Activated CD4-positive, alpha-beta T cell treated with anti-CD3 and anti-CD28 coated beads for 36 hours (primary cell): ENCODE measurements around the gene PPM1F. TPM values are rescaled to one million over a fixed set of nuclear protein-coding genes. Genes with fewer than 3 reads are reported as not detected.

Source experiments
- ATAC-seq: fragments of 200-7000 bp; cut with Tn5 transposase; one replicate; pipeline ENCODE4 v1.10.0; 2021; ENCODE audit warnings: mild to moderate bottlenecking, moderate library complexity
- CTCF ChIA-PET: fragments of 350-600 bp; sonication (Branson Sonifier 250); formaldehyde crosslinking; loops from one replicate; lab custom pipeline; 2021; ENCODE audit warnings: antibody characterized with exemption; lab: Charles Lee
- POLR2A ChIA-PET: fragments of 350-600 bp; sonication (Branson Sonifier 250); formaldehyde crosslinking; loops from one replicate; lab custom pipeline; 2021; ENCODE audit warnings: antibody characterized with exemption, inconsistent platforms; lab: Charles Lee
- DNase-seq: peaks from one replicate; pipeline ENCODE4 v3.0.0-alpha.2; 2020
- H3K27ac Mint-ChIP-seq: one replicate; pipeline ENCODE4 v1.8.0; 2021; ENCODE audit warnings: mixed read lengths
- H3K27me3 Mint-ChIP-seq: one replicate; pipeline ENCODE4 v1.8.0; 2021; ENCODE audit warnings: mixed read lengths
- H3K36me3 Mint-ChIP-seq: one replicate; pipeline ENCODE4 v1.8.0; 2021; ENCODE audit warnings: low read depth, mixed read lengths
- H3K4me1 Mint-ChIP-seq: one replicate; pipeline ENCODE4 v1.8.0; 2021; ENCODE audit warnings: mixed read lengths
- H3K4me3 Mint-ChIP-seq: one replicate; pipeline ENCODE4 v1.8.0; 2021; ENCODE audit warnings: mild to moderate bottlenecking, moderate library complexity, mixed read lengths
- H3K9me3 Mint-ChIP-seq: one replicate; pipeline ENCODE4 v1.8.0; 2021; ENCODE audit warnings: low read depth, mixed read lengths
- intact Hi-C, 2 experiments: fragments of 100-400 bp; cut with DNase I in 1 of 2; cut with micrococcal nuclease in 1 of 2; formaldehyde crosslinking; loops; one replicate each; pipeline versions ENCODE4 v1.14.2 to v1.15.1; 2022 to 2024; cut with DNase I, micrococcal nuclease
- total RNA-seq, 2 experiments: library from RNA; stranded (reverse); gene quantifications; one replicate each; pipeline ENCODE4 v1.2.3, GENCODE V29; 2021

PPM1F gene
- total RNA-seq, 2 experiments from 2014 or later, result 23.6 to 27.7 TPM

DNA sequence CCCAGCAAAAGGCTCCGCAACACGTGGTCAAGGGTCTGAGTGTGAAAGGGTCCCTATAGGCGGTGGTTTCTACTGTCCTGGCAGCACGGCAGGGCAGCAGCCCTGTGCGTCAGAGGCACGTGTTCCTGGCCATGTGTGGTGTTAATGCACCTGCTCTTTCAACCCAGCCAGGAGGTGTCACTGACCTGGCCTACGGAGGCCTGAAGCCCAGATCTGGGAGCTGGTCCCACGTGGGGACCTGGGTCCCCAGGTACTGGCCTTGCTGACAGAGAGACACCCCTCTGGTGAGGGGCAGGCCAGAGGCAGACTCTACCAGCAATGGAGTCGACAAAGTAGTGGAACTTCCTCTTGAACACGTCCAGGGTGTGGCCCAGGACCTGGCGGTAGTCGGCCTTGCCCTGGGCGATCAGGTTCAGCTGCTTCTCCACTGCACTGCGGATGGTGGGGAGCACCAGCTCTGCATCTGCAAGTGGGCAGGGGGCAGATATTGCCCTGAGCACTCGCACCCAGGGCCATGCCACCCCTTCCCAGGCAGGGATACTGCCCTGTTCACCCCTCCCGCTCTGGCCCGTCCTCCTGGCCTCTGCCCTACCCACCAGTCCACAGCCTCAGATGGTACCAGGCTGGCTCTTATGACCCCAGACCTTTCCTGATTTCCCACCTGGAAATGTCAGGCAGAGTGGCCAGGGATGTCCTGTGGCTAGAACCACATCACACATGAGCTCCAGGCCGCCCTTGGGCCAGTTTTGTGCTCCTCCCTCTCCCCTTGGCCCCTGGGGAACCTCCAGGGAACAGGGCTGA is 6.8 kb upstream of the PPM1F start:
- no peak overlapping the region for H3K4me3 Mint-ChIP-seq
- POLR2A ChIA-PET, result no interaction called here
- intact Hi-C loops, result no loop called here
- no peaks in the 10 kb centered on the region for H3K4me1 Mint-ChIP-seq
- H3K36me3 Mint-ChIP-seq, result peaks cover 11% of the 10 kb centered on the region
- no peaks in the 10 kb centered on the region for H3K27me3 Mint-ChIP-seq
- no peak for ATAC-seq
- no peak overlapping the region for H3K27ac Mint-ChIP-seq
- H3K9me3 Mint-ChIP-seq, result no peaks in the 10 kb centered on the region
- no peak for DNase-seq
- CTCF ChIA-PET, result interaction anchor here (0.6 to 1.1 kb wide), 2 partner anchors 10 to 13 kb away, joined by 3 to 5 read pairs; no protein-coding TSS in a partner anchor

GRCh38 chr22:21958360-21959273 is 6.0 kb upstream of the PPM1F start:
- Mint-ChIP-seq H3K27ac (no peak overlapping the region), H3K36me3 (peaks cover 8% of the 10 kb centered on the region), H3K9me3 (no peaks in the 10 kb centered on the region), H3K4me1 (no peaks in the 10 kb centered on the region), H3K4me3 (no peak overlapping the region), H3K27me3 (no peaks in the 10 kb centered on the region)
- intact Hi-C loops, result no loop called here
- ChIA-PET CTCF (interaction anchor here (0.6 to 1.1 kb wide), 2 partner anchors 10 to 14 kb away, joined by 3 to 5 read pairs; no protein-coding TSS in a partner anchor), POLR2A (no interaction called here)
- ATAC-seq (no peak), DNase-seq (no peak)

- Mint-ChIP-seq H3K27me3 (no peaks in the 10 kb centered on the region), H3K4me1 (peaks cover 14% of the 10 kb centered on the region), H3K9me3 (no peaks in the 10 kb centered on the region), H3K27ac (no peak overlapping the region), H3K36me3 (peaks cover 3% of the 10 kb centered on the region), H3K4me3 (peak overlapping the region; percentile 78)
- ChIA-PET CTCF (interaction anchor here (0.7 to 2.9 kb wide), 17 partner anchors 9 to 305 kb away, joined by 3 to 57 read pairs (median 4); no protein-coding TSS in a partner anchor), POLR2A (interaction anchor here (0.5 kb wide), 1 partner anchor 28 kb away, joined by 3 read pairs; no protein-coding TSS in a partner anchor)
- DNase-seq, result peak; percentile 49
- intact Hi-C loops, result loop anchor here (2.0 to 5.0 kb wide), 9 partner anchors 13 to 295 kb away; partner anchors contain the start of genes MAPK1 (in 2 of the 2), PPIL2 (in 1 of the 2) and YPEL1 (in 1 of the 2)
- ATAC-seq, result peak; percentile 23
Observed at GRCh38 chr22:21951931-21952465, 650 bp downstream of the PPM1F start.

DNA sequence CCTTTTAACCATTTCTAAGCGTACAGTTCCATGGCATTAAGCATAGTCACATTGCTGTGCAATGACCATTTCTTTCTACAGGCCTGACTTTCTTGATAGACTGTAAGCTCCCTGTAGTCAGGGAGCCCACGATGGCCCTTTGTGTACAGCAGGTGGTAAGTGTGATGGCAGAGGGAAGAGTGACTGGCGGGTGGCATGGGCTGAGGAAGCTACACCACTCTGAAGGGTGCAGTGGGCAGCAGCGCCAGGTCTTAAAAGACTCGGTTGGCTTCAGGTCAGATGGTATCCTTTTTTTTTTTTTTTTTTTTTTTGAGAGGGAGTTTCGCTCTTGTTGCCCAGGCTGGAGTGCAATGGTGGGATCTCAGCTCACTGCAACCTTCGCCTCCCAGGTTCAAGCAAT is 1.6 kb downstream of the PPM1F start:
- Mint-ChIP-seq H3K9me3 (no peaks in the 10 kb centered on the region), H3K27me3 (no peaks in the 10 kb centered on the region), H3K4me3 (no peak overlapping the region), H3K36me3 (peaks cover 3% of the 10 kb centered on the region), H3K27ac (no peak overlapping the region), H3K4me1 (peaks cover 14% of the 10 kb centered on the region)
- ChIA-PET CTCF (interaction anchor here (1.9 kb wide), 1 partner anchor 13 kb away, joined by 8 read pairs; no protein-coding TSS in a partner anchor), POLR2A (no interaction called here)
- ATAC-seq (no peak), DNase-seq (no peak)
- intact Hi-C loops, result loop anchor here (5.0 kb wide), 3 partner anchors 84 to 189 kb away; partner anchors contain the start of gene MAPK1 (in 1 of the 2)

DNA sequence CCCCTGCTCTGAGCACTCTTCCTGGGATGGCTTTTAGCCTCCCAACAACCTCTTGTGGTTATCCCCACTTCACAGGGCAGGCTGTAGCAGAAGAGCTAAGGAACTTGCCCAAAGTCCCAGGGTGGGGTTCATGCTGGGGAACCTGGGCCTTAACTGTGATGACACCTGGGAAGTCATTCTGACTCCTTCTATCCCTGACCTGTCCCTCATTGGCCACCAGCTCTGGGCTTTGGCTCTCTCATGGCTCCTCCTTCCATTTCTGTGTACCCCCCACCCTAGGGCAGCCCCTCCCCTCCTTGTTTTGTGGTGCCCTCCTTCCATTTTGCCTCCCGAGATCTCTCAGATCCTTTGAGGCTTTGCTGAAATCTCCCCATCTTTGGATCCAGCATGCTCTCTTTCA is 2.7 kb downstream of the PPM1F start:
- Mint-ChIP-seq H3K27me3 (no peaks in the 10 kb centered on the region), H3K4me3 (no peak overlapping the region), H3K36me3 (peaks cover 3% of the 10 kb centered on the region), H3K4me1 (peaks cover 14% of the 10 kb centered on the region), H3K9me3 (no peaks in the 10 kb centered on the region), H3K27ac (no peak overlapping the region)
- CTCF ChIA-PET, result interaction anchor here (0.7 to 1.9 kb wide), 5 partner anchors 10 to 111 kb away, joined by 3 to 8 read pairs (median 3); no protein-coding TSS in a partner anchor
- ATAC-seq (no peak), DNase-seq (no peak)
- intact Hi-C loops, result loop anchor here (5.0 kb wide), 3 partner anchors 83 to 188 kb away; partner anchors contain the start of gene MAPK1 (in 1 of the 2)
- POLR2A ChIA-PET, result no interaction called here

DNA sequence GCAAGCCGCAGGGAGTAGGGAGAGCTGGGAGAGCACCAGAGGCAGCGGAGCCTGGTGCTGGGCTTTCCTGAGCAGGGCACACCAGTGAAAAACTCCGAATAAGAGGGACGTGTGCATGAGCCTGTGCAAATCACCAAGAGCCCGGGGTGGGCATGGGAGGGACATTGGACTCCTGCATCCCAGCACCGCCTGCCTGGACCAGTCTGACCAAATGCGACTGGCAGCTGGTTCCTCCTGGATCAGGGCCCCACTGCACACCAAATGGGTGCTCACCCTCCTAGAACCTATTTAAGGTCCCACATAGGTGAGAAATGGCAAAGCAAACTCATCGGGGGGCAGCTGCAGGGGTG is 3.1 kb downstream of the PPM1F start:
- H3K9me3 Mint-ChIP-seq, result no peaks in the 10 kb centered on the region
- H3K36me3 Mint-ChIP-seq, result peaks cover 3% of the 10 kb centered on the region
- intact Hi-C loops, result no loop called here
- no peak overlapping the region for H3K4me3 Mint-ChIP-seq
- H3K27ac Mint-ChIP-seq, result no peak overlapping the region
- no peak for DNase-seq
- ChIA-PET CTCF (interaction anchor here (0.7 to 1.9 kb wide), 3 partner anchors 9 to 111 kb away, joined by 3 to 8 read pairs (median 3); no protein-coding TSS in a partner anchor), POLR2A (no interaction called here)
- no peak for ATAC-seq
- H3K4me1 Mint-ChIP-seq, result peaks cover 14% of the 10 kb centered on the region
- no peaks in the 10 kb centered on the region for H3K27me3 Mint-ChIP-seq

DNA sequence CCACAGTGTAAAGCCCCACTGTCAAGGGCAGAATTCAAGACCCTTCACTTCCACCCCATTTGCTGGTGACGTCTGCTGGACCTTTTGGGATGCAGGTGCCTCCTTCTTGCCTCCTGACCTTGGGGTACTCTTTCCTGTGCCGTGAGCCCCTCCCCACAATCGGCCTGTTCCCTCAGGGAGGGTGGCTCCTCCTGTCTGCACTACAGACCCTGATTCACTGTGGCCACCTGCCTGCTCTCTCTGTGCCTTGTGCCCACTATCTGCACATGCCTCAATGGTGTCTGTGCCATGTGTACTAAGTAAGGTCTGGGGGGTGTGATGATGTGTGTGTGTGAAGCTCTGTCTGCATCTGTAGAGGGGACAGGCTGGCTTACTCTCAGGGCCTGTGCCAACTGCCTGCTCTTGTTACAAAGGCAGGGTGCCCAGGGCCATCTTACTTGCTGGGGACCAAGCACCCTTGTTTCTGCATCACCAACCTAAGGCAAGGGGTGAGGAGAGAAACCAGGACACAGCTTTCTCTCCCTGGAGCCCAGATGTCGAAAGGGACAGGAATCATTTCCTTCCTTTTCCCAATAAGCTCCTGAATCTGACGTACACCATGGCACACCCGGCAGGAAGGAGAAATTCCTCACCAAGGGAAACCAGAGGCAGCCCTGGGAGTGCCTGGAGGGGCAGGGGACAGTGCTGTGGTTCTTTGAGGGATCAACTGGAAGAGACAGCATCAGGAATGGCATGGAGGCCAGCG is 3.7 kb downstream of the PPM1F start:
- ChIA-PET POLR2A (no interaction called here), CTCF (interaction anchor here (0.6 to 1.2 kb wide), 4 partner anchors 9 to 24 kb away, joined by 3 to 5 read pairs (median 4); no protein-coding TSS in a partner anchor)
- Mint-ChIP-seq H3K27ac (no peak overlapping the region), H3K27me3 (no peaks in the 10 kb centered on the region), H3K9me3 (no peaks in the 10 kb centered on the region), H3K36me3 (peaks cover 3% of the 10 kb centered on the region), H3K4me3 (no peak overlapping the region), H3K4me1 (peaks cover 14% of the 10 kb centered on the region)
- no peak for DNase-seq
- no peak for ATAC-seq
- intact Hi-C loops, result no loop called here

GRCh38 chr22:21948390-21948789 is 4.3 kb downstream of the PPM1F start:
- Mint-ChIP-seq H3K27ac (no peak overlapping the region), H3K27me3 (no peaks in the 10 kb centered on the region), H3K4me1 (peaks cover 14% of the 10 kb centered on the region), H3K36me3 (peaks cover 3% of the 10 kb centered on the region), H3K4me3 (no peak overlapping the region), H3K9me3 (no peaks in the 10 kb centered on the region)
- ChIA-PET POLR2A (no interaction called here), CTCF (interaction anchor here (0.6 to 1.0 kb wide), 2 partner anchors 10 to 25 kb away, joined by 4 to 5 read pairs; no protein-coding TSS in a partner anchor)
- intact Hi-C loops, result no loop called here
- ATAC-seq (no peak), DNase-seq (no peak)

GRCh38 chr22:21947040-21948014 is 5.3 kb downstream of the PPM1F start:
- intact Hi-C loops, result no loop called here
- H3K9me3 Mint-ChIP-seq, result no peaks in the 10 kb centered on the region
- DNase-seq, result no peak
- CTCF ChIA-PET, result interaction anchor here (0.6 kb wide), 1 partner anchor 236 kb away, joined by 3 read pairs; no protein-coding TSS in a partner anchor
- no peak overlapping the region for H3K27ac Mint-ChIP-seq
- no peak overlapping the region for H3K4me3 Mint-ChIP-seq
- no peaks in the 10 kb centered on the region for H3K27me3 Mint-ChIP-seq
- peaks cover 3% of the 10 kb centered on the region for H3K36me3 Mint-ChIP-seq
- peaks cover 21% of the 10 kb centered on the region for H3K4me1 Mint-ChIP-seq
- ATAC-seq, result no peak
- POLR2A ChIA-PET, result no interaction called here
